Measurements from ENCODE around the gene KHDC4. TPM values are rescaled to one million over a fixed set of nuclear protein-coding genes. Genes with fewer than 3 reads are reported as not detected.

Gene KHDC4
- total and polyA plus RNA-seq, 2 of the 13 experiments (the other 11 are each of a cell fraction or from before 2014, with no cell fraction given) = 33.5 to 92.0 TPM

GRCh38 chr1:155899683-155900082 lies 34.5 kb downstream of the KHDC4 start (continued):
- no peak for TF ChIP-seq ZNF451 (CRISPR knock-in tag; IDR thresholded peaks at IDR 0.05)
- no peak for TF ChIP-seq ZNF138 (CRISPR knock-in tag; IDR thresholded peaks at IDR 0.05; ENCODE audit: low read depth)
- TF ChIP-seq ZNF616 (CRISPR knock-in tag; IDR thresholded peaks at IDR 0.05; ENCODE audit: low read depth) = no peak

GRCh38 chr1:155898888-155899287 lies 35.3 kb downstream of the KHDC4 start:
- intact Hi-C loops (cut with micrococcal nuclease; ENCODE audit: unreplicated experiment) (loop anchor here (10.0 kb wide), 1 partner anchor 1516 kb away; no protein-coding TSS in a partner anchor), in situ Hi-C loops (cut with HindIII; ENCODE audit: extremely low pct_ligation_motif_present, low pct_unique_long_range_greater_than_20kb) (no loop called here)
- BruUV-seq (replicated peaks) = no TSS peak
- peaks cover 10 to 28% of the 10 kb centered on the region in 2 experiments for H3K36me3 ChIP-seq (replicated peaks in 1 of 2; ENCODE audit: control insufficient read depth in 1 of 2, insufficient read depth in 2 of 2, low read length in 2 of 2)
- TF ChIP-seq ZNF496 (CRISPR knock-in tag; IDR thresholded peaks at IDR 0.05; ENCODE audit: insufficient replicate concordance) (no peak), FOXA1 (IDR thresholded peaks at IDR 0.05) (no peak), FOXA1 (CRISPR knock-in tag; IDR thresholded peaks at IDR 0.05) (no peak), BCLAF1 (IDR thresholded peaks at IDR 0.05) (no peak), MTF2 (CRISPR knock-in tag; IDR thresholded peaks at IDR 0.05; ENCODE audit: borderline replicate concordance) (no peak), TCF7 (IDR thresholded peaks at IDR 0.05; ENCODE audit: low read depth) (no peak), SP140L (CRISPR knock-in tag; IDR thresholded peaks at IDR 0.05; ENCODE audit: borderline replicate concordance) (no peak), IRF1 (CRISPR knock-in tag; IDR thresholded peaks at IDR 0.05; ENCODE audit: low read depth) (no peak), MLX (CRISPR knock-in tag; IDR thresholded peaks at IDR 0.05) (no peak), ZNF782 (CRISPR knock-in tag; IDR thresholded peaks at IDR 0.05; ENCODE audit: borderline replicate concordance) (no peak), ZNF205 (CRISPR knock-in tag; IDR thresholded peaks at IDR 0.05) (no peak)
- FAIRE-seq (no peak), ATAC-seq (no peak), DNase-seq (ENCODE audit: low spot score) (no peak)
- H3K27me3 ChIP-seq (ENCODE audit: control insufficient read depth in 1 of 2, insufficient read depth in 2 of 2, low read length in 2 of 2) = no peaks in the 10 kb centered on the region
- H3K4me2 ChIP-seq (ENCODE audit: low read depth, low read length) = no peak overlapping the region
- no peak overlapping the region for H2AFZ ChIP-seq (ENCODE audit: low read length)
- no peaks in the 10 kb centered on the region for H4K20me1 ChIP-seq (ENCODE audit: insufficient read depth, low read length)
- H3K9ac ChIP-seq (ENCODE audit: insufficient read depth, low read depth, low read length) = no peak overlapping the region
- no peaks in the 10 kb centered on the region for H3K9me3 ChIP-seq (ENCODE audit: low read length)
- CTCF ChIA-PET (ENCODE audit: low intra/inter-chr PET ratio, low total read pairs) = no interaction called here
- no peak overlapping the region for H3K4me3 ChIP-seq (replicated peaks in 1 of 3; ENCODE audit: insufficient read depth in 1 of 3, low read depth in 2 of 3, low read length in 3 of 3)
- WGBS (ENCODE audit: low lambda C conversion rate) = 96% methylated on average over 2 of the region's 2 CpGs
- H3K4me1 ChIP-seq (ENCODE audit: insufficient read depth, low read length) = peaks cover 3% of the 10 kb centered on the region
- H3K79me2 ChIP-seq (ENCODE audit: insufficient read depth, low read length) = no peaks in the 10 kb centered on the region
- POLR2A ChIA-PET = interaction anchor here (1.1 kb wide), 1 partner anchor 12 kb away, joined by 3 read pairs; the partner anchor contains the start of gene RIT1
- no peak overlapping the region for H3K27ac ChIP-seq (ENCODE audit: extremely low read length, insufficient read depth, low read length)
